ENCODE results near the gene ADAMTS16.

Gene ADAMTS16

DNA sequence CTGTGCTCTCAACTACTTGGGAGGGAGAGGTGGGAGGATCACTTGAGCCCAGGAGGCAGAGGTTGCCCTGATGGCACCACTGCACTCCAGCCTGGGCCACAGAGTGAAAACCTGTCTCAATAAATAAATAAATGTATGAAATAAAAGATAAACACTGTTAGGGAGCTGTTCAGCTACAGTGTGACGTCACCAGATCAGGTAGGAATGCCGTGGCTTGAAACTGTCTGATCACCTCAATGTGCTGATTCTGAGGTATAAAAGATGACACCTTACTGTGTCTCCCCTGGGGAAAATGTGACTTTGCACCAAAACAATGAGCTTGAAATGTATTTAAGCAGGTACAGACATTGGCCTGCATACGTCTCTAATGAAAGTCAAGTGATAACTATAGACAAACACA lies 133.3 kb downstream of the ADAMTS16 start:
- H3K27ac ChIP-seq: no peak overlapping the region
- no peaks in the 10 kb centered on the region for H3K27me3 ChIP-seq (replicated peaks)
- TF ChIP-seq, protein P1, sequence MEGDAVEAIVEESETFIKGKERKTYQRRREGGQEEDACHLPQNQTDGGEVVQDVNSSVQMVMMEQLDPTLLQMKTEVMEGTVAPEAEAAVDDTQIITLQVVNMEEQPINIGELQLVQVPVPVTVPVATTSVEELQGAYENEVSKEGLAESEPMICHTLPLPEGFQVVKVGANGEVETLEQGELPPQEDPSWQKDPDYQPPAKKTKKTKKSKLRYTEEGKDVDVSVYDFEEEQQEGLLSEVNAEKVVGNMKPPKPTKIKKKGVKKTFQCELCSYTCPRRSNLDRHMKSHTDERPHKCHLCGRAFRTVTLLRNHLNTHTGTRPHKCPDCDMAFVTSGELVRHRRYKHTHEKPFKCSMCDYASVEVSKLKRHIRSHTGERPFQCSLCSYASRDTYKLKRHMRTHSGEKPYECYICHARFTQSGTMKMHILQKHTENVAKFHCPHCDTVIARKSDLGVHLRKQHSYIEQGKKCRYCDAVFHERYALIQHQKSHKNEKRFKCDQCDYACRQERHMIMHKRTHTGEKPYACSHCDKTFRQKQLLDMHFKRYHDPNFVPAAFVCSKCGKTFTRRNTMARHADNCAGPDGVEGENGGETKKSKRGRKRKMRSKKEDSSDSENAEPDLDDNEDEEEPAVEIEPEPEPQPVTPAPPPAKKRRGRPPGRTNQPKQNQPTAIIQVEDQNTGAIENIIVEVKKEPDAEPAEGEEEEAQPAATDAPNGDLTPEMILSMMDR (IDR thresholded peaks at IDR 0.05; ENCODE audit: low read depth, low read length, missing control alignments): no peak
- DNase-seq: no peak
- no peak overlapping the region for H3K4me3 ChIP-seq (ENCODE audit: low read depth, low read length)
- no peaks in the 10 kb centered on the region for H3K36me3 ChIP-seq (replicated peaks)
- in situ Hi-C loops (cut with HindIII; ENCODE audit: low pct_ligation_motif_present, low sequenced_read_pairs): no loop called here

DNA sequence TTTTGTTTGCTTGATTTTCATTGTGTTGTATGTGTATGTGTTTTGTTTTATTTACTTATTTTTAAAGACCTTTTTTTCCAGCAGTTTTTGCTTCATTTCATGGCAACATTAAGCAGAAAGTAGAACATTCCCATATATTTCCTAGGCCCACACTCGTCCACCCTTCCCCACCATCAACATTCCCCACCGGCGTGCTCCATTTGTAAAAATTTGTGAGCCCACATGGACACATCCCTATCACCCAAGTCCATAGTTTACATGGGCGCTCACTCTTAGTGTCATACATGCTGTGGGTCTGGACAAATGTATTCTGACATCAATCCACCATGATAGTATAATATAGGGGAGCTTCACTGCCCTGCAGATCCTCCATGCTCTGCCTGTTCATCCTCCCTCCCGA lies 133.8 kb downstream of the ADAMTS16 start:
- Histone ChIP-seq H3K36me3 (replicated peaks) (no peaks in the 10 kb centered on the region), H3K27ac (no peak overlapping the region), H3K4me3 (ENCODE audit: low read depth, low read length) (no peak overlapping the region), H3K27me3 (replicated peaks) (no peaks in the 10 kb centered on the region)
- TF ChIP-seq, protein P1 (IDR thresholded peaks at IDR 0.05; ENCODE audit: low read depth, low read length, missing control alignments): no peak
- no peak for DNase-seq
- in situ Hi-C loops (cut with HindIII; ENCODE audit: low pct_ligation_motif_present, low sequenced_read_pairs): no loop called here

DNA sequence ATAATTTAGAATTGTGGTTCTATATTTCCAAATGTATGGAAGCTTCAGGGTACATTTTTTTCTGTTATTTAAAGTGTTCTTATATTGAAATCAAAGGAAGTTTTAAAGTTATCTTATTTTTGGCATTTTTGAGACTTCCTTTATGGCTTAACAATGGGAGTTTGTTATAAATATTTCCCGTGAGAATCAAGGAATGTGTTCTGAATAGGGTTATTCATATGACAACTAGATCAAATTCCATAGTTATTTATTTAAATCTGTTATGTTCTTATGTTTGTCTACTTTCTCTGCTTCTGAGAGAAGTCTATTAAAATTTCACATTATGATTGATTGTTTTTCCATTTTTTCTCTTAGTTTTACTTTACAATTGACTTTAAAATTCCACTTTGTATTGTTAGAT lies 135.1 kb downstream of the ADAMTS16 start:
- H3K27me3 ChIP-seq (replicated peaks): no peaks in the 10 kb centered on the region
- H3K36me3 ChIP-seq (replicated peaks): no peaks in the 10 kb centered on the region
- no peak overlapping the region for H3K4me3 ChIP-seq (ENCODE audit: low read depth, low read length)
- TF ChIP-seq, protein P1 (IDR thresholded peaks at IDR 0.05; ENCODE audit: low read depth, low read length, missing control alignments): no peak
- in situ Hi-C loops (cut with HindIII; ENCODE audit: low pct_ligation_motif_present, low sequenced_read_pairs): no loop called here
- no peak overlapping the region for H3K27ac ChIP-seq
- no peak for DNase-seq

DNA sequence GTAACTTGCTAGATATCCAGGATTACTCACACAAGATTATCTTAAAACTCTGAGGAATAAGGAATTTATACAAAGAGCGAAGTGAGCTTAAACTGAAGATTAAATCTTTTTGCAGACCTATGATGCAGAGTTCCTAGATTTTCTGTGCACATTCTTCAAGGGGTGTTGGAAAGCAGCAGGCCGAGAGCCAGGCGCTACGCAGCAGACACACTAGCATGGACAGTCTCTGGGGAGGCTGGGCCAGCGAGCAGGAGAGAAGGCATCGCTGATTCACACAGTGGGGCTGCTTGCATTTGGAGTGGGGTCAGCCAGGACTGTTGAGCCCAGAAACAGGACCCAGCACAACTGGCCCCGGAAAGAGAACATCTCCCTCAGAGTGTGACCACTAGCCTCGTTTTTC lies 136.3 kb downstream of the ADAMTS16 start:
- no peaks in the 10 kb centered on the region for H3K27me3 ChIP-seq (replicated peaks)
- TF ChIP-seq, protein P1 (IDR thresholded peaks at IDR 0.05; ENCODE audit: low read depth, low read length, missing control alignments): no peak
- no peak overlapping the region for H3K4me3 ChIP-seq (ENCODE audit: low read depth, low read length)
- no peaks in the 10 kb centered on the region for H3K36me3 ChIP-seq (replicated peaks)
- in situ Hi-C loops (cut with HindIII; ENCODE audit: low pct_ligation_motif_present, low sequenced_read_pairs): no loop called here
- DNase-seq: no peak
- no peak overlapping the region for H3K27ac ChIP-seq

DNA sequence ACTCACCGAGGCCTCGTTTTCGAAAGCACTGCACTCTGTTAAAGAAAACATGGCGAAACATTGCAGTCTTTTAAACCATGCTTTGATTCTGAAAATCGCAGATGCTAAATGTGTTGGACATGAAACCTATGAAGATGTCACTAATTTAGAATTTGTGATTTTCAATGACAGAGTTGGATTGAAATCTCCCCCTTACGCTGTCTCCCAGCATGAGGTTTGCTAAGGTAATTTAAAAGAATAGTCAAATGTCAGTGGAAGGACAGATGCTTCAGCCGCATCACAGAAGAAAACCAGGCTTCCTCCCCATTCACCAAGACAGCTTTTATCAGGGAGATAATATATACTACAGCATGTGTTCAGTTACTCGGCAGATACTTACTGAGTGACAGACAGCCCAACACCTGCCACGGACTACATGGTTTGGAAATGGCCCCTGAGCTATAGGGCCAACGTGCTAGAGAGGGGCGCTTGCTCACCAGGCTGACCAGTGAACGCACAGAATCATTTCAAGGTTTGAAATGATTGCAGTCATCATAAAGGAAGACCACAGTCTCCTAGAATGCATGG lies 136.9 kb downstream of the ADAMTS16 start:
- no peak for DNase-seq
- no peaks in the 10 kb centered on the region for H3K27me3 ChIP-seq (replicated peaks)
- in situ Hi-C loops (cut with HindIII; ENCODE audit: low pct_ligation_motif_present, low sequenced_read_pairs): no loop called here
- H3K27ac ChIP-seq: no peak overlapping the region
- TF ChIP-seq, protein P1 (IDR thresholded peaks at IDR 0.05; ENCODE audit: low read depth, low read length, missing control alignments): no peak
- no peak overlapping the region for H3K4me3 ChIP-seq (ENCODE audit: low read depth, low read length)
- no peaks in the 10 kb centered on the region for H3K36me3 ChIP-seq (replicated peaks)

DNA sequence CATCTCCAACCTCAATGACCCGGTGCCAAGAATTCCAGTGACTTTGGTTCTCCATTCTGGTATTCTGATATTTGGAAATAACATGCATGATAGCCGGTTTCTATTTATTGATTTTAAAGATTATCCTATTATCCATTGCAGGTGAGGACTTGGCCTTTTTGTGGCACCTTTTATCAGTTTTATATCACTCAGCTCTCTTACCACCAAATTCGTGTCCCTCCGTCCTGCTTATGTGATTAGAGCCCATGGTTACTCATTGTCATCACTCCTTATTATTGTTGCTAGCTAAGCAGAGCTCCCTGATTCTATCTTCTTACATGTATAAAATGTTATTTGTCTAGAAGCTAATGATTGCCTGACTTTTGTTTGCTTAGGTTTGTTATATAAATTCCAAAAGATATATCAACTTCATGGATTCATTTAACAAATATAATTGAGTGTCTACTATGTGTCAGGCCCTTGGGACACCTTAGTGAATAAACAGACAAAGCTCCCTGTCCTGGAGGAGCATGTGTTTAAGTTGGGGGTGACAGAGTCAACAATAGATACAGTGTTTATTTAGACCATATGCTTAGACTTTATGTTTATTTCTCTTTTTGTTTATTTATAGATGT lies 138.2 kb downstream of the ADAMTS16 start:
- TF ChIP-seq, protein P1 (IDR thresholded peaks at IDR 0.05; ENCODE audit: low read depth, low read length, missing control alignments): no peak
- in situ Hi-C loops (cut with HindIII; ENCODE audit: low pct_ligation_motif_present, low sequenced_read_pairs): no loop called here
- Histone ChIP-seq H3K36me3 (replicated peaks) (no peaks in the 10 kb centered on the region), H3K27me3 (replicated peaks) (no peaks in the 10 kb centered on the region), H3K4me3 (ENCODE audit: low read depth, low read length) (no peak overlapping the region), H3K27ac (no peak overlapping the region)
- DNase-seq: no peak
